ENCODE measurements around the gene CCDC6.

CCDC6 gene

DNA sequence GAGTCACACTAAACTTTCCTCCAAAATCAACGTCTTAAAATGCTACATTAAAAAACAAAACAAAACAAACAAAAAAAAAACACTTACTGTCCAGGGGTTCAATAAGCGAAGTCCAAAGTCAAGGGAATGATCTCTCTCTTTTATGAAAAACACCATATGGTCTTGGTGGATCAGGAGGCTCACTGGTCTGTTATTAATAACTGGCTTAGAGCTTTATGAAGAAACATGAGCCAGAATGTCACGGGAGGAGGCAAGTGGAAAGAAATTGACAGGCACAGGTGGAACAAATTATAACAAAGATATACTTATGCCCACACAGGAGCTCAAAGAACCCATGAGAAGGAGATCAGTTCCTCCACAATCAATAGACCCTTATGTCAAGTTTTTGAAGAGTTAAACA is 153.1 kb downstream of the CCDC6 start, which contains the start of gene MRLN:
TSS of gene MRLN (minus strand) at position 189 of the 400 bp plus-strand sequence.
- Histone ChIP-seq H4K20me1 (ENCODE audit: insufficient read depth, low read length) (no peaks in the 10 kb centered on the region), H3K27me3 (ENCODE audit: insufficient read depth, low read length) (no peaks in the 10 kb centered on the region), H2AFZ (ENCODE audit: low read length) (no peak within 1 kb of the TSS), H3K4me3 (ENCODE audit: low read depth, low read length, poor library complexity, severe bottlenecking) (no peak within 1 kb of the TSS), H3K27ac (ENCODE audit: low read depth, low read length, poor library complexity, severe bottlenecking) (no peak within 1 kb of the TSS), H3K79me2 (ENCODE audit: insufficient read depth, low read length) (no peaks in the 10 kb centered on the region), H3K9me3 (ENCODE audit: low read length) (no peaks in the 10 kb centered on the region), H3K9me2 (ENCODE audit: low read depth, low read length) (no peaks in the 10 kb centered on the region), H3K9ac (ENCODE audit: low read length) (no peak within 1 kb of the TSS), H3F3A (ENCODE audit: insufficient read depth, low read length) (no peaks in the 10 kb centered on the region), H3K36me3 (ENCODE audit: insufficient read depth, low read length) (no peaks in the 10 kb centered on the region), H3K4me1 (ENCODE audit: insufficient read depth, low read length, severe bottlenecking) (no peaks in the 10 kb centered on the region), H3K4me2 (ENCODE audit: low read length) (no peak within 1 kb of the TSS)
- no peak for TF ChIP-seq EZH2 (IDR thresholded peaks at IDR 0.05; ENCODE audit: borderline replicate concordance, low read length)
- TF ChIP-seq, protein P1, sequence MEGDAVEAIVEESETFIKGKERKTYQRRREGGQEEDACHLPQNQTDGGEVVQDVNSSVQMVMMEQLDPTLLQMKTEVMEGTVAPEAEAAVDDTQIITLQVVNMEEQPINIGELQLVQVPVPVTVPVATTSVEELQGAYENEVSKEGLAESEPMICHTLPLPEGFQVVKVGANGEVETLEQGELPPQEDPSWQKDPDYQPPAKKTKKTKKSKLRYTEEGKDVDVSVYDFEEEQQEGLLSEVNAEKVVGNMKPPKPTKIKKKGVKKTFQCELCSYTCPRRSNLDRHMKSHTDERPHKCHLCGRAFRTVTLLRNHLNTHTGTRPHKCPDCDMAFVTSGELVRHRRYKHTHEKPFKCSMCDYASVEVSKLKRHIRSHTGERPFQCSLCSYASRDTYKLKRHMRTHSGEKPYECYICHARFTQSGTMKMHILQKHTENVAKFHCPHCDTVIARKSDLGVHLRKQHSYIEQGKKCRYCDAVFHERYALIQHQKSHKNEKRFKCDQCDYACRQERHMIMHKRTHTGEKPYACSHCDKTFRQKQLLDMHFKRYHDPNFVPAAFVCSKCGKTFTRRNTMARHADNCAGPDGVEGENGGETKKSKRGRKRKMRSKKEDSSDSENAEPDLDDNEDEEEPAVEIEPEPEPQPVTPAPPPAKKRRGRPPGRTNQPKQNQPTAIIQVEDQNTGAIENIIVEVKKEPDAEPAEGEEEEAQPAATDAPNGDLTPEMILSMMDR (IDR thresholded peaks at IDR 0.05; ENCODE audit: low read length), result no peak

DNA sequence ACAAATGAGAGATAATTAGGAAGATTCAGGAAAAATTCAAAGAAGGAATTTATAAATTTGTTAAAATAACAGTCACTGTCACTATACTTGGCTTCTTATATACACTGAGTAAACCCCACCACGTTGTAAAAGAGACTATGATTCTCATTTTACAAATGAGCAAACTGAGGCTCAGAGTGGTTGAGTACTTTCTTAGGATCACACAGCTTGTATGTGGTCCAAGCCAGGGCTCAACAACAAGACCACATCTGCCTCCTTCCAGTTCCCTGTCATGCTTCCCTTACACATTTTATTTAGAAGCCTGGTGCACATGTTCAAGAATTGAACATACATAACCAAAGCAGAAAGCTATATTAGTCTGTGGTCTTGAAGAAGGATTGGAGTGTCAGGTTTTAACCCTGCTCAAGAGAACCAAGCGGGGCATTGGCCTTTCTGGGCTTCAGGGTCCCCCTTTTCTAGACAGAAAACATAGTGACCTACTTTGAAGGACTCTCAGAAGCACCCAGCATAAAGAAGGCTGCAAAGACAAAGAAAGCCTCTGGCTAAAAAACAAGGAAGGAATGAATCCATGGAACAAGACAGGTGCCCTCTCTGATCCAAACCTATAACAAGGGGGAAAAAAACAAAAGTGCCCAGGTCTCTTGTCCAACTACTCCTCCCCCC is 153.9 kb downstream of the CCDC6 start:
- Histone ChIP-seq H2AFZ (ENCODE audit: low read length) (no peak overlapping the region), H3K27me3 (ENCODE audit: insufficient read depth, low read length) (no peaks in the 10 kb centered on the region), H3K79me2 (ENCODE audit: insufficient read depth, low read length) (no peaks in the 10 kb centered on the region), H3K36me3 (ENCODE audit: insufficient read depth, low read length) (no peaks in the 10 kb centered on the region), H3K9me3 (ENCODE audit: low read length) (no peaks in the 10 kb centered on the region), H3F3A (ENCODE audit: insufficient read depth, low read length) (no peaks in the 10 kb centered on the region), H3K4me2 (ENCODE audit: low read length) (no peak overlapping the region), H3K9ac (ENCODE audit: low read length) (no peak overlapping the region), H3K9me2 (ENCODE audit: low read depth, low read length) (no peaks in the 10 kb centered on the region), H3K27ac (ENCODE audit: low read depth, low read length, poor library complexity, severe bottlenecking) (no peak overlapping the region), H3K4me3 (ENCODE audit: low read depth, low read length, poor library complexity, severe bottlenecking) (no peak overlapping the region), H3K4me1 (ENCODE audit: insufficient read depth, low read length, severe bottlenecking) (no peaks in the 10 kb centered on the region), H4K20me1 (ENCODE audit: insufficient read depth, low read length) (no peaks in the 10 kb centered on the region)
- TF ChIP-seq, protein P1 (IDR thresholded peaks at IDR 0.05; ENCODE audit: low read length), result no peak

DNA sequence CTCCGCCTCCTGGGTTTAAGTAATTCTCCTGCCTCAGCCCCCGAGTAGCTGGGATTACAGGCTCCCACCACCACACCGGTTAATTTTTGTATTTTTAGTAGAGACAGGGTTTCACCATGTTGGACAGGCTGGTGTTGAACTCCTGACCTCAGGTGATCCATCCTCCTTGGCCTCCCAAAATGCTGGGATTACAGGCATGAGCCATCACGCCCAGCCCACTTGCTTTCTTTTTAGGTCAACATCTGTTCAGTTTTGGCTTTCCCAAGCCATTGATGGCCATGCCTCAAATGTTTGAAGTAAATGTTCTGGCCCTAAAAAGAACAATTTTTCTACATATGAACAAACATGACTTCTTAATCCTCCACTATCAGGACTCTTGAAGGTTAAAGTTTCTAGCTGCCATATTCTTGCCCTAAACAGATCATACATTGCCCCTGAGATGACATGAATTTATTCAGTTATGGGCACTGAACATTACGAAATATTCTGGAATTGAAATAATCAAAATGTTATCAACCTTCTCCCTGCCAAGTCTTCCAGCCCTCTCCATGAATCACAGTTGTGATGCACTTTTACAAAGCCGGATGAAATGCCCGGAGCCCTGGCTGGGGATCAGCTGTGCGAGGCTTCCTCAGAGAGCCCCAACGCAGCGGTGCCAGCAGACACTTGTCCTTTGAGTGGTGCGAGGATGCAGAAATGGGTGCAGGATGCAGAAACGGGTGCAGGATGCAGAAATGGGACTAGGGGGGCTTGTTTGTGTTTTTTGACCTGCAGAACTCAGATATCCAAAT is 156.0 kb downstream of the CCDC6 start:
- no peak overlapping the region for H3K27ac ChIP-seq (ENCODE audit: low read depth, low read length, poor library complexity, severe bottlenecking)
- no peaks in the 10 kb centered on the region for H3K4me1 ChIP-seq (ENCODE audit: insufficient read depth, low read length, severe bottlenecking)
- H4K20me1 ChIP-seq (ENCODE audit: insufficient read depth, low read length), result no peaks in the 10 kb centered on the region
- no peak overlapping the region for H3K4me2 ChIP-seq (ENCODE audit: low read length)
- no peak for TF ChIP-seq EZH2 (IDR thresholded peaks at IDR 0.05; ENCODE audit: borderline replicate concordance, low read length)
- TF ChIP-seq, protein P1 (IDR thresholded peaks at IDR 0.05; ENCODE audit: low read length), result no peak
- no peak overlapping the region for H2AFZ ChIP-seq (ENCODE audit: low read length)
- no peaks in the 10 kb centered on the region for H3K36me3 ChIP-seq (ENCODE audit: insufficient read depth, low read length)
- H3K27me3 ChIP-seq (ENCODE audit: insufficient read depth, low read length), result no peaks in the 10 kb centered on the region
- no peak overlapping the region for H3K9ac ChIP-seq (ENCODE audit: low read length)
- H3K9me3 ChIP-seq (ENCODE audit: low read length), result no peaks in the 10 kb centered on the region
- H3F3A ChIP-seq (ENCODE audit: insufficient read depth, low read length), result no peaks in the 10 kb centered on the region
- no peaks in the 10 kb centered on the region for H3K79me2 ChIP-seq (ENCODE audit: insufficient read depth, low read length)
- no peak overlapping the region for H3K4me3 ChIP-seq (ENCODE audit: low read depth, low read length, poor library complexity, severe bottlenecking)
- H3K9me2 ChIP-seq (ENCODE audit: low read depth, low read length), result no peaks in the 10 kb centered on the region

Data from OCI-LY1 (cell line).